Keratinocyte (primary cell): ENCODE data around the gene LRP1B. TPM values are rescaled to one million over a fixed set of nuclear protein-coding genes. Genes with fewer than 3 reads are reported as not detected.

Experiments used
- DNase-seq: peaks from one replicate; pipeline ENCODE4 v3.0.0-alpha.2; 2011; ENCODE audit warnings: low read depth, missing footprints, low spot score
- FAIRE-seq: peaks from 2 replicates; lab custom pipeline; 2011; peaks lifted over from hg19 to GRCh38; lab: Jason Lieb, UNC
- H2AFZ ChIP-seq: 2 replicates; pipeline ENCODE4 v1.6.0; 2012; ENCODE audit warnings: low read length, control low read depth, inconsistent platforms; ENCODE audit not compliant: control insufficient read depth
- H3K27ac ChIP-seq: 2 replicates; pipeline ENCODE4 v1.5.1; 2011; ENCODE audit warnings: low read length; ENCODE audit not compliant: control insufficient read depth, insufficient read depth
- H3K27me3 ChIP-seq: 3 replicates; pipeline ENCODE4 v1.6.0; 2011; ENCODE audit warnings: low read length; ENCODE audit not compliant: control insufficient read depth, insufficient read depth; ENCODE audit errors: extremely low read depth
- H3K36me3 ChIP-seq, 2 experiments: 2 replicates in 1 of 2; 3 replicates in 1 of 2; pipeline ENCODE4 v1.5.1; 2011; ENCODE audit warnings: low read length in 2 of 2, mild to moderate bottlenecking in 1 of 2; ENCODE audit not compliant: control insufficient read depth in 2 of 2, insufficient read depth in 2 of 2; ENCODE audit errors: extremely low read depth in 1 of 2
- H3K4me1 ChIP-seq: 3 replicates; pipeline ENCODE4 v1.5.1; 2011; ENCODE audit warnings: low read length; ENCODE audit not compliant: control insufficient read depth, insufficient read depth; ENCODE audit errors: extremely low read depth
- H3K4me2 ChIP-seq: 3 replicates; pipeline ENCODE4 v1.6.0; 2011; ENCODE audit warnings: low read depth, low read length; ENCODE audit not compliant: control insufficient read depth, insufficient read depth; ENCODE audit errors: extremely low read depth
- H3K4me3 ChIP-seq, 3 experiments: fragments of 200-600 bp in 1 of 3; sonication (generic) in 1 of 3; 2 replicates in 2 of 3; 3 replicates in 1 of 3; pipeline ENCODE4 v1.5.1; 2011 to 2016; ENCODE audit warnings: low read length in 3 of 3, mild to moderate bottlenecking in 3 of 3, control low read depth in 2 of 3, inconsistent platforms in 1 of 3, low read depth in 1 of 3, mixed read lengths in 1 of 3, mixed run types in 1 of 3, moderate library complexity in 1 of 3; ENCODE audit not compliant: control insufficient read depth in 2 of 3, insufficient read depth in 2 of 3; ENCODE audit errors: extremely low read depth in 1 of 3
- H3K79me2 ChIP-seq: 2 replicates; pipeline ENCODE4 v1.6.0; 2012; ENCODE audit warnings: low read length; ENCODE audit not compliant: control insufficient read depth, insufficient read depth
- H3K9ac ChIP-seq: 3 replicates; pipeline ENCODE4 v1.6.0; 2011; ENCODE audit warnings: low read length; ENCODE audit not compliant: control insufficient read depth, insufficient read depth; ENCODE audit errors: extremely low read depth
- H3K9me1 ChIP-seq: 3 replicates; pipeline ENCODE4 v1.6.0; 2011; ENCODE audit warnings: low read length; ENCODE audit not compliant: control insufficient read depth, insufficient read depth; ENCODE audit errors: extremely low read depth
- H3K9me3 ChIP-seq: 2 replicates; pipeline ENCODE4 v1.5.1; 2012; ENCODE audit warnings: low read depth, low read length; ENCODE audit not compliant: control insufficient read depth
- H4K20me1 ChIP-seq: 3 replicates; pipeline ENCODE4 v1.6.0; 2011; ENCODE audit warnings: low read length; ENCODE audit not compliant: control insufficient read depth, insufficient read depth; ENCODE audit errors: extremely low read depth
- EZH2 ChIP-seq: IDR thresholded peaks from one replicate; pipeline ENCODE4 v1.6.1; 2012; ENCODE audit warnings: inconsistent platforms, mild to moderate bottlenecking, low read length, moderate library complexity
- dilution Hi-C: fragments of 300-500 bp; cut with MboI; formaldehyde crosslinking; loops from one replicate; pipeline ENCODE4 v1.7.0; 2020; ENCODE audit warnings: low sequenced_read_pairs; ENCODE audit not compliant: extremely low pct_ligation_motif_present
- polyA plus RNA-seq, 5 experiments: library from polyadenylated mRNA; depleted of rRNA in 3 of 5; stranded (reverse) in 3 of 5; stranded (forward) in 1 of 5; unstranded in 1 of 5; fragments of >200 nt; gene quantifications; 1 replicate in 1 of 5; 2 replicates in 3 of 5; 3 replicates in 1 of 5; pipeline versions ENCODE4 v1.2.1 to v1.2.3, GENCODE V29; 2011 to 2012; ENCODE audit warnings: missing spikeins in 2 of 5, low read depth in 1 of 5, low replicate concordance in 1 of 5
- TF ChIP-seq, protein P1 (sequence below), 3 experiments: IDR thresholded peaks in 1 of 3; conservative IDR thresholded peaks in 1 of 3; optimal IDR thresholded peaks in 1 of 3; 2 replicates in 2 of 3; 3 replicates in 1 of 3; pipeline versions ENCODE3 to v1.5.1; 2011; ENCODE audit warnings: low read length in 3 of 3, mild to moderate bottlenecking in 3 of 3, moderate library complexity in 2 of 3, control low read depth in 1 of 3, inconsistent platforms in 1 of 3; ENCODE audit not compliant: insufficient read depth in 2 of 3; ENCODE audit errors: extremely low read depth in 1 of 3

The LRP1B gene
- polyA plus RNA-seq, 1 donor (not counting 4 experiments of a cell fraction or from before 2014, with no cell fraction given): not detected

DNA sequence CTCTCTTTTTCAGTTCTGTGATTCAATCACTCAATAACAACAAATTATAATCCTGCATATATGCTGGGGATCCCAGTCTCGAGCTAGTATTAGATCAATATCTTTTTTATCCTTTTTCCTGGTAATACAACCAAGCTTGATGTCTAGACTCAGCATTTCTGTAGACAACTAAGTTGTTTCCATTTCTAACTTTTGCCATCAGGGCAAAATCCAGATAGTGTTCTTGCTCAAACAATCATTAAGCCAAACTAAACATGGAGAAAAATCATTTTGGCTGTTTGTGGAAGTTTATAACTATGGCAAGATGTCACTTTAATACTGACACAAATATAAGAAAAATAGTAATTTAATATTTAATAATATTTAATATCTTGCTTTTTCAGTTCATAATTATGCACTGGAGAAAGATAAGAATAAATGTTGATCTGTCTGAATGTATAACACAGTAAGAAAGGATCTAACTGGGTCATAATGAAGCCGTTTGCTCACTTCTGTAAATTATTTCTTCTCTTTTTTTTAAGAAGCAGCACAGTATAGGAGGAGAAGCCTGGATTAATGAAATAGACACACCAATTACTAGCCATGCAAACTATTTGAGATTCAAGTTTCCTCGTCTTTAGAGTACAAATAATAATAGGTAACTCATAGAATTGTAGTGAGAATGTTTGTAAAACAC is 979.1 kb downstream of the LRP1B start:
- Histone ChIP-seq H3K9me1 (no peaks in the 10 kb centered on the region), H3K9me3 (no peaks in the 10 kb centered on the region), H3K9ac (no peak overlapping the region), H3K27me3 (no peaks in the 10 kb centered on the region), H3K27ac (no peak overlapping the region), H3K4me2 (no peak overlapping the region), H3K79me2 (no peaks in the 10 kb centered on the region), H3K36me3 (no peaks in the 10 kb centered on the region), H4K20me1 (no peaks in the 10 kb centered on the region), H3K4me1 (no peaks in the 10 kb centered on the region), H2AFZ (no peak overlapping the region), H3K4me3 (no peak overlapping the region)
- FAIRE-seq: no peak
- no peak for DNase-seq
- dilution Hi-C loops: no loop called here
- TF ChIP-seq, protein P1, sequence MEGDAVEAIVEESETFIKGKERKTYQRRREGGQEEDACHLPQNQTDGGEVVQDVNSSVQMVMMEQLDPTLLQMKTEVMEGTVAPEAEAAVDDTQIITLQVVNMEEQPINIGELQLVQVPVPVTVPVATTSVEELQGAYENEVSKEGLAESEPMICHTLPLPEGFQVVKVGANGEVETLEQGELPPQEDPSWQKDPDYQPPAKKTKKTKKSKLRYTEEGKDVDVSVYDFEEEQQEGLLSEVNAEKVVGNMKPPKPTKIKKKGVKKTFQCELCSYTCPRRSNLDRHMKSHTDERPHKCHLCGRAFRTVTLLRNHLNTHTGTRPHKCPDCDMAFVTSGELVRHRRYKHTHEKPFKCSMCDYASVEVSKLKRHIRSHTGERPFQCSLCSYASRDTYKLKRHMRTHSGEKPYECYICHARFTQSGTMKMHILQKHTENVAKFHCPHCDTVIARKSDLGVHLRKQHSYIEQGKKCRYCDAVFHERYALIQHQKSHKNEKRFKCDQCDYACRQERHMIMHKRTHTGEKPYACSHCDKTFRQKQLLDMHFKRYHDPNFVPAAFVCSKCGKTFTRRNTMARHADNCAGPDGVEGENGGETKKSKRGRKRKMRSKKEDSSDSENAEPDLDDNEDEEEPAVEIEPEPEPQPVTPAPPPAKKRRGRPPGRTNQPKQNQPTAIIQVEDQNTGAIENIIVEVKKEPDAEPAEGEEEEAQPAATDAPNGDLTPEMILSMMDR (optimal IDR thresholded peaks at IDR 0.05 in 1 of 3, IDR thresholded peaks at IDR 0.05 in 1 of 3, conservative IDR thresholded peaks at IDR 0.05 in 1 of 3; ENCODE audit: extremely low read depth in 1 of 3, insufficient read depth in 2 of 3, low read length in 3 of 3): no peak
- TF ChIP-seq EZH2: no peak

DNA sequence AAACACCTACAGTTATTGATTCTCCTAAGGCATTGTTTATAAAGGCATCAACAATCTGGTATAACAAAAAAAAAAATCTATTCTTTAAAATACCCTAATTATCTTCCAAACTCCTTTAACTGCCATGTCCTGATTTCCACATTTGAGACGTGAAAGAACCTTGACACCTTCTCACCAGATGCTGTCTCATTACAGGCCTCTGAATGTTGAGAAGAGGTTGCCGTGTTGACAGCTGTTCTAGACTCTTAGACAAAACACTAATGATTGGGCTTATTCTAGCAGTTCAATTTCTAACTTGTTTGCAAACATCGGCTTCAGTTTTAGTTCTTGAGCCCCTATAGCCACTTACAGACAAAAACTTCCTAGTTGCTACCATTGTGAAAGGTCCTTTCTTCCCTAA is 988.8 kb downstream of the LRP1B start:
- FAIRE-seq (no peak), DNase-seq (no peak)
- TF ChIP-seq, protein P1 (optimal IDR thresholded peaks at IDR 0.05 in 1 of 3, IDR thresholded peaks at IDR 0.05 in 1 of 3, conservative IDR thresholded peaks at IDR 0.05 in 1 of 3; ENCODE audit: extremely low read depth in 1 of 3, insufficient read depth in 2 of 3, low read length in 3 of 3): no peak
- TF ChIP-seq EZH2: no peak
- Histone ChIP-seq H3K27me3 (no peaks in the 10 kb centered on the region), H3K9me3 (no peaks in the 10 kb centered on the region), H3K9me1 (no peaks in the 10 kb centered on the region), H3K4me1 (no peaks in the 10 kb centered on the region), H4K20me1 (no peaks in the 10 kb centered on the region), H3K4me3 (no peak overlapping the region), H3K4me2 (no peak overlapping the region), H3K79me2 (no peaks in the 10 kb centered on the region), H2AFZ (no peak overlapping the region), H3K36me3 (no peaks in the 10 kb centered on the region), H3K27ac (no peak overlapping the region), H3K9ac (no peak overlapping the region)
- dilution Hi-C loops: no loop called here
